GM21717 (cell line): ENCODE data around the gene PPP2R5E.

ENCODE experiments used
- ATAC-seq: cut with Tn5 transposase; IDR thresholded peaks from one replicate; pipeline ENCODE4 v1.9.1; 2021; ENCODE audit warnings: mild to moderate bottlenecking, moderate library complexity; ENCODE audit not compliant: unreplicated experiment

PPP2R5E gene

DNA sequence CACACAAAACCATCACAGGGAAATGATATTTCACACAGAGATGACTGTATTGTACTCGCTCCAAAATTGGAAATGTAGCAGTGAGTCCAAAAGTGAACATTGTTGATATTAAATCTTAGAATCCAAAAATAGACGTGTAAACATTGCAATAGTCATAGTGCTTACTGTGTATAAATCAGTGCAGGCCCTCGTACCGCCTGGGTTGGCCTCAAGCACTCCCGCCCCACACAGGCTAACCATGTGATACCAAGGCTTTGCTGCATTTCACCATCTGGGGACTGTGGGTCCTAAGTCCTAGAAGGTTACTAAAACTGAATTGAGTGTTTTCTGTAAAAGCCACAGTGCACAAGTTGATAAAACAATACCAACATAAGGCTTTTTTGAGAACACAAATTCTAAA, 107.3 kb downstream of the PPP2R5E start:
- no peak for ATAC-seq

DNA sequence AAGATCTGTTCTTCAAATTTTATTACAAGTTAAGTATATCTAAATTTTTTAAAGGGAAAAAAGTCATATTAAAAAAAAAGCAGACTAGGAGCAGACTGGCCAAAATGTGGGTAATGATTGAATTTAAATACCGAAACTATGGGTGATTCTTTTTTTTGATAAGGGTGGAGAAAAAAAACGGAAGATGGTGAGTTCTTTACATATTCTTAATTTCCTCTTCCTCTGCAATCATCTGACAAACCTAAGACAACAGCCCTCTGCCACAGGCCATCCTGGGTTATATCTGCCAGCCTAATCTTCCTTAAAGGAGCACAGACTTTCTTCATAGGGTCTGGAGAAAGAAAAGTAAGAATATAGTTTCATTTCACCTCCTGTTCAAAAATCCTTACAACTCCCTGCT, 108.0 kb downstream of the PPP2R5E start:
- ATAC-seq = no peak

DNA sequence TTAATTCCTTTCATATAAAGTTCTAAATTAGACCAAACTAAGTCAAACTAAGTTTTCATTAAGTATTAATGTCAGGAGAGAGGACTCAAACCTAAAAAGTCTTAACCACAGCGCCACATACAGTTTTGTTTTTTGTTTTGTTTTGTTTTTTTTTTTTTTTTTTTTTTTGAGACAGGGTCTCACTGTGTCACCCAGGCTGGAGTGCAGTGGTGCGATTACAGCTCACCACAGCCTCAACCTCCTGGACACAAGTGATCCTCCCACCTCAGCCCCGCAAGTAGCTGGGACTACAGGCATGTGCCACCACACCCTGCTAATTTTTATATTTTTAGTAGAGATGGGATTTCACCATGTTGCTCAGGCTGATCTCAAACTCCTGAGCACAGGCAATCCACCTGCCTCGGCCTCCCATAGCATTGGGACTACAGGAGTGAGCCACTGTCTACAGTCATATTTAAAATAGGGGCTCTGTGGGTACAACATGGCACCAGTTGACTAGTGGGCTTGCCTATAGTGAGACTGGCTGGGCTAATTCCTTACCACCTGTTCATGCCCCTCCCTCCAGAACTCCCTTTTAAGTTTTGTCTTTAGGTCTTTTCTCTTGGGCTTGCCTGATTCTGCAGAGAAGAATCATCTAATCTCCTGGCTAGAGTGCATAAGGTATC, 110.2 kb downstream of the PPP2R5E start:
- no peak for ATAC-seq

DNA sequence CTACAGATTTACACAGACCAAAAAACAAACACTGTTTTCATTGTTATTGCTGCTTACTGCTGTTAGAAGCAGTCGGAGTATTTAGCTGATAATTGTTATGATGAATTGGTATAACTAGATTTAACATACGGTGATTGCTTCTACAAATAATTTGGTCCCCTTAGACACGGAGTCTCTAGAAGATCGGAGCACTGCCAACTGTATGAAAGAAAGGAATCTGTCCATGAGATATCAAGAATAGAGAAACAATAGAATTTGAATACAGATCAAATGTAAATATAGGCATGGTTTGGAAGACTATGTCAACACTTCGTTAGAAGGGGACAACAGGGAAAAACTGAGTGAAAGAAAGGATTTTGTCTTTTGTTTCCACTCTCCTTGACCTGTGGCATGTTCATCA, 110.9 kb downstream of the PPP2R5E start:
- ATAC-seq = no peak

- ATAC-seq = no peak
Measured at GRCh38 chr14:63431466-63431865, 111.7 kb downstream of the PPP2R5E start.

DNA sequence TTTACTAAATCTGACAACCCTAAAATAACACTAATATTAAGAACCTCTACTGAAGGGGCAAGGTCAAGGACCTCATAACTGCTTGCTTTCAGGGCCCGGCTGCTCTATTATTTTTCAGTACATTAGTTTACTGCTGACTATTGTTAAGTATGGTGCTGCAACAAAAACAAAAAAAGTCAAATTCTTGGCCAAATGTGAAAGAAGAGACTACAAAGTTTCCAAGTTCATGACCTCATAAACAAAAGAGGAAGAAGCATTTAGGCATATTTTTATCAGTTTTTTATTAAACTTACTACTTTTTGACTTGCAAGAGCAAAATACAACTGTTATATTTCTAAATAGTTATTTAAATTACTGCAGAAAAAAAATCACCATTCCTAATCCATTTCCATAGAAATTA, 114.7 kb downstream of the PPP2R5E start:
- ATAC-seq = no peak

DNA sequence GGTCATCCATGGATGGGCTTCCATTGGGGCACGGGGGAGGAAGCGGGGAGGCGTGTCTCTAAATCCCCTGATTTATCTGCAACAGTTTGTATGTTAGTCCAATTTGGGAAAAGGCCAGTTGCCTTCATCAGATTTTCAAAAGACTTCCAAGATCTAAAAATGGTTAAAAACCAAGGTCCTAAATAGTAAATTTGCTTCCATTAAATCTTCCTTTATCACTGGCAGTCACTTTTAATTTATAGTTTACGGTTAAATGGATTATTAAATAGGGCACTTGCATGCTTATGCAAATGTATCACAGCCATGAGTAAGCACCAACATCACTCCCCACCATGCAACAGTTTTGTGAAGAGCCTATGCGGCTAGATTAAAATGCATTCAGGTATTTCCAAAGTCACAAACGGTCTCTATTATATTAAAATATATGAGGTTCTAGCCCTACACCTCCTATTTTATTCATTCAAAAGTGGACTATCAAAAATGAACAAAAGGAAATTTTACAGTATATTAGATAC, 116.3 kb downstream of the PPP2R5E start:
- no peak for ATAC-seq

GRCh38 chr14:63423889-63424288, 119.3 kb downstream of the PPP2R5E start:
- no peak for ATAC-seq

GRCh38 chr14:63423381-63423780, 119.8 kb downstream of the PPP2R5E start:
- ATAC-seq = no peak

- ATAC-seq = no peak
Measured at GRCh38 chr14:63421919-63422318, 121.3 kb downstream of the PPP2R5E start.

GRCh38 chr14:63421226-63421625, 122.0 kb downstream of the PPP2R5E start:
- ATAC-seq = no peak

DNA sequence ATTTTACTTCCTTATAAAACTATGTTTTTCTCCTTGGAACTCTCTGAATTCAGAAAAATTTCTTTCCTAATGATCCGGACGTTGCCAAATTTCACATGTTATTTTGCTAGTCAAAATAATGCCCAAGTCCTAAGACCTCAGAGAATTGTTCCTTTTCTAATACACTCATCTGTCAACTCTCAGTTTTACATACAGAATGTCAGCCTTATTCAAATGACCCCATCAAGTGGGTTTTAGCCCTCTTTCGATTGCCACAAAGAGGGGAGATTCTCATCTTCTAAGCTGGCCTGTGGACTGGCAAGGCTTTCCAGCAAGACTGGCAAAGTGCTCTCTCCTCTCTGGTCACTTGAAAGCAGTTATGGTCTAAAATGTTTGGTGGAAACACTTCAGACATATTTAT, 125.2 kb downstream of the PPP2R5E start:
- ATAC-seq = no peak

- ATAC-seq = no peak
Measured at GRCh38 chr14:63413009-63413408, 130.2 kb downstream of the PPP2R5E start.

DNA sequence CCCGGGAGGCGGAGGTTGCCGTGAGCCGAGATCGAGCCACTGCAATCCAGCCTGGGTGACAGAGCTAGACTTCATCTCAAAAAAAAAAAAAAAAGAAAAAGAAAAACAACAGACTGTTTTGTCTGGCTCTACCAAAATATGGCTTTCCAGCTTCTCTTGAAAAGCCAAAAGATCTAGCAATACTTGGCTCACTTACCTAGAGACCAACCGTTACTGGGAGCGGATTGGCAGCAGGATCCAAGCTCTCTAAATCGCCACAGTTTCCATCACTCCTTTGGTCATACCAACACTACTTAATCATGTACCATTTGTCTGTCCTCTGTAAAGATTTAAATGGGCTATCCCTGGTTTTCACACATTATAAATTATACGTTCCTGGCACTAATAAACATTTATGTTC, 136.8 kb downstream of the PPP2R5E start:
- no peak for ATAC-seq

DNA sequence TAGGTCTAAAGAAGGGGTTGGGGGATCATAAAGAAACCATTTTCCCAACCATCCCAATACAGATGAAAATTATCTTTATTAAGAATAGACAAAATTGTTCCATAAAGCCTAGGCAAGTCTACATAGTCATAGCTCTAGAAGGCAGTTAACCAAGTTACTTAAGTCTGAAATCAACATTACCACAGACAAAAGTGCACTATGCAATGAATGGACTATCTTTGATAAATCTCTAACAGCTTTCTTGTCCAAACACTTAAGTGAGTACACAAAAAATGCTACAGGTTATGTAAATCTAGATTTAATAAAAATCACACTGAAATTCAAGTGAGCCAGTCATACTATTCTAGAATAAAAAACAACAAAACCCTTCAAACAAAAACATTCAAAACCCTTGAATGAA, 137.5 kb downstream of the PPP2R5E start:
- ATAC-seq = no peak

GRCh38 chr14:63404906-63405305, 138.3 kb downstream of the PPP2R5E start:
- ATAC-seq = no peak

DNA sequence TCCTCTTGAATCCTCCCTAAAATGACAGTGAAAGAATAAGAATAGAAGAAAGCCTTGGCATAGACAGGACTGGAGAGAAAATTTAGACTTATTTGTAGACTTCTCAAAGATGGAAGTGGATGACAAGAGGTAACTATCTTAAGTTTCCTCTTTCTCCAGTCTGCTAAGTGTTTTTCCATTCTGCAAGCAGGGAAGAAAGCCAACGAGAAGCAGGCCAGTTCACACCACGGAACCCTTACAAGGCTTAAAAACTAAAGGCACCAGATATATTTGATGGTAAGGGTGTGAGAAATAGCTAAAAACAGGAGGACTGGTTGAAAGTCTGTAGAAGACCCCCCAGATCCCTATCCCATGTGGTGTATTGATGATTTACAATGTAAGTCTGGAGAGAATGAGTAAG, 141.5 kb downstream of the PPP2R5E start:
- ATAC-seq = no peak

DNA sequence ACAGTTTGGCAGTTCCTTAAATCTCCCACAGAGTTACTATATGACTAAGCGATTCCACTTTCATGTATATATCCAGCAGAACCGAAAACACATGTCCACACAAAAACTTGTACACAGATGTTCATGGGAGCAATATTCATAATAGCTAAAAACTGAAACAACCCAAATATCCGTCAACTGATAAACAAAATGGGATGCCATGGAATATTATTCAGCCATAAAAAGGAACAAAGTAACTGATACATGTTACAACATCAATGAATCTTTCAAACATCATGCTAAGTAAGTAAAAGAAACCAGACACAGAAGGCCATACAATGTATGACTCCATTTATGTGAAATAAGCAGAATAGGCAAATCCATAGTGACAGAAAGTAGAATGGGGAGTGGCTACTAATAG, 144.2 kb downstream of the PPP2R5E start:
- no peak for ATAC-seq

DNA sequence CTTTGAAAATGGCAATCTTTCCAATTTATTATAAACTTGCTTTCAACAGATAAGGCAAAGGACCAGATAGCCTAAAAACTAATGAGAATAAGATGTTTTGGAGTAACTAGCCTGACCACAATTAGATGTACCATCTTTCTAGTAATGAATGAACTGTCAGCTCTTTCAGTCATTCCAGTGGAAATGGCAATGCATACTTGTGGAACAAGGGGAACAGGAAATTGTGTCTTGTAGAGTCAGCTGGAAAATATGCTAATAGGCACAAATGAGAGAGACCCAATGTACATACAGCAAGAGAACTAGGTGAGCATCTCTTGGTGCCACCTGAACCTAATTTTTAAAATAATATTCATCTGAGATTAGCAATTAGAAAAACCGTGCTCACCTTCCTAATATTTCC, 148.3 kb downstream of the PPP2R5E start:
- no peak for ATAC-seq

DNA sequence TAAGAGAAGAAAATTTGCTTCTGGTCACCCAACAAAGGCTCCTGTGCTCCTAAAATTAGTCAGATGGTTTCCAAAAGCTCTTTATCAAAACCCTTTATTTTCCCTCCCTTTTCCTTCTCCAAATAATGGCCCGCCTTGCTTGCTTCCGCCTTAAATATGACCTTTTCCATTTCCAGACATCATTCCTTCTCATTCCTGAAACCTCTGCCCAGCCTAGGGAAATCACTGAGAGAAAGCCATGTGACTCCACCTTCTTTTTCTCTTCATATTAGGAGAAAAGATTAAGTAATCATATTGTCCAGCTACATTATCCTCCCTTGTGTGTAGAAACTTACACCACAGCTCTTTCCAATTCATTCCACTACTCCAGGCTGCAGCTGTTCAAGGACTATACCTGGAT, 148.7 kb downstream of the PPP2R5E start:
- no peak for ATAC-seq

DNA sequence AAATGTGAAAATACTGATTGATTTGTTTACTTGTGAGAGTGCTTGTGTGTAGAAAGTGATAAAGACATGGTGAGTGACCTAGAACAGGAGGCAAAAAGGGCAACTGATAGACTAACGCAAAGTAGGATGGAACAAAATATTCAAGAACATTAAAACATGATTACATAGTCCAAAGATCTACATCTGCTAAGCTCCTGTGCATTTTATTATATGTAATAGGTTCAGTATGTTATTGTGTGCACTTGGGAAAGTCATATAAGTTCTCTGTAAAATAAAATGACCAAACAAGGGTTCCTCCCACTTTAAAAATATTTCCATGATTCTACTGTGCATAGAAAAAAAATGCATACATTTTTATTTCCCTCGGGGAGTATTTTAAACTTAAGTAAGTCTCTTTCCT, 150.2 kb downstream of the PPP2R5E start:
- no peak for ATAC-seq

GRCh38 chr14:63392236-63392635, 150.9 kb downstream of the PPP2R5E start:
- no peak for ATAC-seq

DNA sequence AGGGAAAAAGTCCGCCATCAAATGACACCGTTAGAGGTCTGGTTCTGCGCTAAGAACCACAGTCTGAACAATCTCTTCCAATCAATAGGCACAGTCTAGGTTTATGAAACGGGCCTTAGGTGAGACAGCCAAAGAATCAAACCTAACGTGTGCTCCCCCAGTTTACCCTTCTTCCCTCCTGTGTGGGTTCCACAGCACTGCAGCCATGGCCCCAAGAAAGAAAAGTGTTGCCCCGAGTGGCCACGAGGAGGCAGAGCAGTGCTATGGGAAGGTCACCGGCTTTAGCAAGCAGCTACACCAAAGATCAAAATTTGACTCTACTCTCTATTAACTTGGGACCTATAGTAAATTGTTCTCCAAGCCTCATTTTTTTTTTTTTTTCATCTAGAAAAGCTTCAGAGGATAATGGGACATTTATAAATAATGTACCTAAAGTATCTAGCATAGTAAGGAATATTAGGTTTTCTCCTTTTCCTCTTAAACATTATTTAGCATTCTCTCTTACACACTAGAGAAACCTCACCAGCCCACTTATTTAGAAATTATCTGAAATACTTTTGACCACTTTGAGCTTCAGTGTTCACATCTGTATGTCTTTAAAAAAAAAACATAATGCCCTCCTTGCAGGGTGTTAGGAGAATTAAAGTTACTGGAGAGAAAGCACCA, 154.3 kb downstream of the PPP2R5E start:
- ATAC-seq = peak; percentile 63
